H9 (cell line): ENCODE measurements around the gene CSNK1G1. TPM values are rescaled to one million over a fixed set of nuclear protein-coding genes. Genes with fewer than 3 reads are reported as not detected.

Experiments used
- DNase-seq: peaks from one replicate; pipeline ENCODE4 v3.0.0-alpha.2; 2017
- H2AFZ ChIP-seq: one replicate; pipeline ENCODE4 v1.6.1; 2013; ENCODE audit warnings: mild to moderate bottlenecking, low read length, control low read depth, moderate library complexity
- H2AK5ac ChIP-seq: 2 replicates; pipeline ENCODE4 v1.6.1; 2013; ENCODE audit warnings: low read length, control low read depth, mixed read lengths; ENCODE audit not compliant: insufficient read length
- H2BK120ac ChIP-seq: one replicate; pipeline ENCODE4 v1.6.1; 2013; ENCODE audit warnings: low read depth, mild to moderate bottlenecking, low read length, control low read depth, inconsistent platforms; ENCODE audit not compliant: poor library complexity, severe bottlenecking
- H2BK12ac ChIP-seq: 2 replicates; pipeline ENCODE4 v1.6.1; 2013; ENCODE audit warnings: low read length, control low read depth, mixed read lengths, low read depth; ENCODE audit not compliant: insufficient read length
- H2BK15ac ChIP-seq: 2 replicates; pipeline ENCODE4 v1.6.1; 2013; ENCODE audit warnings: low read depth, low read length, control low read depth
- H2BK20ac ChIP-seq: one replicate; pipeline ENCODE4 v1.6.1; 2013; ENCODE audit warnings: low read depth, mild to moderate bottlenecking, low read length, control low read depth, inconsistent platforms; ENCODE audit not compliant: poor library complexity, severe bottlenecking
- H2BK5ac ChIP-seq: 2 replicates; pipeline ENCODE4 v1.6.1; 2013; ENCODE audit warnings: low read length, control low read depth, mixed read lengths; ENCODE audit not compliant: insufficient read length
- H3K14ac ChIP-seq: 2 replicates; pipeline ENCODE4 v1.6.1; 2013; ENCODE audit warnings: low read length, control low read depth; ENCODE audit not compliant: insufficient read depth
- H3K18ac ChIP-seq: 2 replicates; pipeline ENCODE4 v1.6.1; 2013; ENCODE audit warnings: low read depth, mild to moderate bottlenecking, mixed read lengths, low read length, control low read depth; ENCODE audit not compliant: insufficient read length
- H3K23ac ChIP-seq: 2 replicates; pipeline ENCODE4 v1.6.1; 2013; ENCODE audit warnings: low read length, control low read depth, mixed read lengths, low read depth; ENCODE audit not compliant: insufficient read length
- H3K23me2 ChIP-seq: 2 replicates; pipeline ENCODE4 v1.6.1; 2013; ENCODE audit warnings: low read depth, mild to moderate bottlenecking, mixed read lengths, low read length, control low read depth; ENCODE audit not compliant: insufficient read length, poor library complexity, severe bottlenecking
- H3K27ac ChIP-seq: 2 replicates; pipeline ENCODE4 v1.5.1; 2013; ENCODE audit warnings: low read length, control low read depth, mixed read lengths, low read depth; ENCODE audit not compliant: insufficient read length
- H3K27me3 ChIP-seq: 2 replicates; pipeline ENCODE4 v1.6.1; 2013; ENCODE audit warnings: low read length, control low read depth, inconsistent platforms; ENCODE audit not compliant: insufficient read depth
- H3K4ac ChIP-seq: 2 replicates; pipeline ENCODE4 v1.6.1; 2013; ENCODE audit warnings: low read depth, mild to moderate bottlenecking, control low read depth, inconsistent platforms, low read length, moderate library complexity
- H3K4me1 ChIP-seq: 2 replicates; pipeline ENCODE4 v1.6.1; 2013; ENCODE audit warnings: low read length, control low read depth, inconsistent platforms; ENCODE audit not compliant: insufficient read depth
- H3K4me2 ChIP-seq: 2 replicates; pipeline ENCODE4 v1.6.1; 2013; ENCODE audit warnings: low read length, control low read depth, mixed read lengths; ENCODE audit not compliant: insufficient read length, insufficient read depth
- H3K56ac ChIP-seq: 2 replicates; pipeline ENCODE4 v1.6.1; 2013; ENCODE audit warnings: low read depth, mild to moderate bottlenecking, mixed read lengths, low read length, control low read depth; ENCODE audit not compliant: insufficient read length
- H3K79me1 ChIP-seq: 2 replicates; pipeline ENCODE4 v1.6.1; 2013; ENCODE audit warnings: low read depth, mild to moderate bottlenecking, moderate library complexity, low read length, control low read depth, inconsistent platforms; ENCODE audit not compliant: insufficient read depth, poor library complexity, severe bottlenecking
- H3K79me2 ChIP-seq: 2 replicates; pipeline ENCODE4 v1.6.1; 2013; ENCODE audit warnings: low read length, control low read depth, inconsistent platforms; ENCODE audit not compliant: insufficient read depth
- H3K9ac ChIP-seq: 2 replicates; pipeline ENCODE4 v1.6.1; 2013; ENCODE audit warnings: low read length, control low read depth, mixed read lengths; ENCODE audit not compliant: insufficient read length; ENCODE audit errors: extremely low read depth
- H3K9me3 ChIP-seq: one replicate; pipeline ENCODE4 v1.6.1; 2013; ENCODE audit warnings: low read depth, low read length, inconsistent platforms; ENCODE audit not compliant: control insufficient read depth
- H3T11ph ChIP-seq: one replicate; pipeline ENCODE4 v1.6.1; 2013; ENCODE audit warnings: mild to moderate bottlenecking, low read length, control low read depth, inconsistent platforms
- H4K20me1 ChIP-seq: one replicate; pipeline ENCODE4 v1.6.1; 2013; ENCODE audit not compliant: control insufficient read depth, insufficient read length, insufficient read depth
- H4K5ac ChIP-seq: 2 replicates; pipeline ENCODE4 v1.6.1; 2013; ENCODE audit warnings: low read depth, mild to moderate bottlenecking, mixed read lengths, low read length, control low read depth; ENCODE audit not compliant: insufficient read length
- H4K8ac ChIP-seq: replicated peaks from 2 replicates; pipeline ENCODE4 v1.6.1; 2013; ENCODE audit warnings: low read length, control low read depth, mixed read lengths, low read depth; ENCODE audit not compliant: insufficient read length
- H4K91ac ChIP-seq: 2 replicates; pipeline ENCODE4 v1.6.1; 2013; ENCODE audit warnings: low read depth, mild to moderate bottlenecking, moderate library complexity, mixed read lengths, low read length, control low read depth; ENCODE audit not compliant: insufficient read length
- H3K27ac Mint-ChIP-seq, 3 experiments: 2 replicates in 2 of 3; 3 replicates in 1 of 3; pipeline ENCODE4 v1.8.0; 2020 to 2021; ENCODE audit warnings: mixed read lengths in 3 of 3, mild to moderate bottlenecking in 1 of 3, moderate library complexity in 1 of 3
- H3K27me3 Mint-ChIP-seq: 2 replicates; pipeline ENCODE4 v1.8.0; 2021; ENCODE audit warnings: low read depth, mild to moderate bottlenecking, moderate library complexity, mixed read lengths
- H3K36me3 Mint-ChIP-seq, 3 experiments: 2 replicates in 2 of 3; 3 replicates in 1 of 3; pipeline ENCODE4 v1.8.0; 2020 to 2021; ENCODE audit warnings: low read depth in 3 of 3, mixed read lengths in 3 of 3; ENCODE audit not compliant: insufficient read depth in 1 of 3
- H3K4me1 Mint-ChIP-seq, 2 experiments: 2 replicates each; pipeline ENCODE4 v1.8.0; 2020; ENCODE audit warnings: mixed read lengths in 2 of 2
- H3K4me3 Mint-ChIP-seq, 2 experiments: 2 replicates in 1 of 2; 3 replicates in 1 of 2; pipeline ENCODE4 v1.8.0; 2020 to 2021; ENCODE audit warnings: mild to moderate bottlenecking in 2 of 2, mixed read lengths in 2 of 2, moderate library complexity in 1 of 2
- H3K9me3 Mint-ChIP-seq, 2 experiments: 2 replicates in 1 of 2; 3 replicates in 1 of 2; pipeline ENCODE4 v1.8.0; 2020; ENCODE audit warnings: mild to moderate bottlenecking in 2 of 2, mixed read lengths in 2 of 2, moderate library complexity in 1 of 2
- total RNA-seq: library from RNA; stranded (reverse); gene quantifications from 2 replicates; pipeline ENCODE4 v1.2.1, GENCODE V29; 2021
- TF ChIP-seq, protein P1 (sequence below): fragments of 200-600 bp; sonication (generic); conservative IDR thresholded peaks from 3 replicates; pipeline ENCODE4 v1.8.0; 2021; ENCODE audit warnings: antibody characterized with exemption, mild to moderate bottlenecking

Gene CSNK1G1
- total RNA-seq, 1 experiment from 2014 or later = 17.1 TPM

DNA sequence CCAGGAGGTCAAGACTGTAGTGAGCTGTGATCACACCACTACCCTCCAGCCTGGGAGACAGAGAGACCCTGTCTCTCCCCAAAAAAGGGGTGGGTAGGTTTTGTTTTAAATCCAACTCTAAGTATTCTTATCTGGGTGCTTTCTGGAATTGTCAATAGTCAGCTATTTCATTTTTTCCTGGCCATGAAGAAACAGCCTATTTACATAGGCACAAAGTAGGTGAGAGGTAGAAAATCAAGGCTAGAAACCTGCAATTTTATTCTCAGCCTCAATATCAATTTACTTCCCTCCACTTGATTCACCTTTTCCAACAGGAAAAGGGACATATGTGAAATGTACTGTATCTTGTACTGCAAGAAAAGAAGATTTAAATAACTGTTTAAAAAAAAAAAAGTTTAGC is 45.9 kb downstream of the CSNK1G1 start:
- Histone ChIP-seq H3K4me1 (no peaks in the 10 kb centered on the region), H3K27ac (no peak overlapping the region), H3T11ph (no peak overlapping the region), H3K56ac (no peak overlapping the region), H4K20me1 (no peaks in the 10 kb centered on the region), H3K79me2 (no peaks in the 10 kb centered on the region), H3K4ac (no peak overlapping the region), H3K4me2 (no peak overlapping the region), H3K79me1 (no peaks in the 10 kb centered on the region), H2BK5ac (no peak overlapping the region), H2AK5ac (no peak overlapping the region), H2BK12ac (no peak overlapping the region), H2AFZ (no peak overlapping the region), H2BK120ac (no peak overlapping the region), H4K91ac (no peak overlapping the region), H3K9me3 (no peaks in the 10 kb centered on the region), H4K5ac (no peak overlapping the region), H2BK20ac (no peak overlapping the region), H3K9ac (no peak overlapping the region), H3K23ac (no peak overlapping the region), H3K14ac (no peak overlapping the region), H3K18ac (no peak overlapping the region), H3K27me3 (no peaks in the 10 kb centered on the region), H4K8ac (no peak overlapping the region), H3K23me2 (no peaks in the 10 kb centered on the region), H2BK15ac (no peak overlapping the region)
- DNase-seq = no peak
- H3K4me1 Mint-ChIP-seq = peaks cover 22 to 29% of the 10 kb centered on the region in 2 experiments
- TF ChIP-seq, protein P1, sequence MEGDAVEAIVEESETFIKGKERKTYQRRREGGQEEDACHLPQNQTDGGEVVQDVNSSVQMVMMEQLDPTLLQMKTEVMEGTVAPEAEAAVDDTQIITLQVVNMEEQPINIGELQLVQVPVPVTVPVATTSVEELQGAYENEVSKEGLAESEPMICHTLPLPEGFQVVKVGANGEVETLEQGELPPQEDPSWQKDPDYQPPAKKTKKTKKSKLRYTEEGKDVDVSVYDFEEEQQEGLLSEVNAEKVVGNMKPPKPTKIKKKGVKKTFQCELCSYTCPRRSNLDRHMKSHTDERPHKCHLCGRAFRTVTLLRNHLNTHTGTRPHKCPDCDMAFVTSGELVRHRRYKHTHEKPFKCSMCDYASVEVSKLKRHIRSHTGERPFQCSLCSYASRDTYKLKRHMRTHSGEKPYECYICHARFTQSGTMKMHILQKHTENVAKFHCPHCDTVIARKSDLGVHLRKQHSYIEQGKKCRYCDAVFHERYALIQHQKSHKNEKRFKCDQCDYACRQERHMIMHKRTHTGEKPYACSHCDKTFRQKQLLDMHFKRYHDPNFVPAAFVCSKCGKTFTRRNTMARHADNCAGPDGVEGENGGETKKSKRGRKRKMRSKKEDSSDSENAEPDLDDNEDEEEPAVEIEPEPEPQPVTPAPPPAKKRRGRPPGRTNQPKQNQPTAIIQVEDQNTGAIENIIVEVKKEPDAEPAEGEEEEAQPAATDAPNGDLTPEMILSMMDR = no peak
- H3K9me3 Mint-ChIP-seq = peaks cover 8 to 11% of the 10 kb centered on the region in 2 experiments; a peak in 4 of 5 replicates
- no peak overlapping the region for H3K4me3 Mint-ChIP-seq
- H3K27me3 Mint-ChIP-seq = no peaks in the 10 kb centered on the region
- peak overlapping the region in 1 of 3 experiments; percentile 79; a peak in 3 of 7 replicates for H3K27ac Mint-ChIP-seq
- peaks cover 0 to 29% (median 8%) of the 10 kb centered on the region in 3 experiments; a peak in 5 of 7 replicates for H3K36me3 Mint-ChIP-seq
